HCT116 (cell line): ENCODE results near the gene OPCML. TPM values are rescaled to one million over a fixed set of nuclear protein-coding genes. Genes with fewer than 3 reads are reported as not detected.

Experiments
- ATAC-seq: fragments of 200-7000 bp; cut with Tn5 transposase; 2 replicates; pipeline ENCODE4 v1.9.1; 2020; ENCODE audit warnings: mild to moderate bottlenecking, moderate library complexity
- BruUV-seq: library from RNA; stranded (reverse); fragments of 400-500 nt; replicated peaks from 2 replicates; lab custom pipeline; 2021; lab: Mats Ljungman, UMichigan
- CTCF ChIA-PET: fragments of 300-600 bp; sonication (Branson Sonifier 250); formaldehyde crosslinking; loops from one replicate; lab custom pipeline; 2021; ENCODE audit warnings: antibody characterized with exemption; lab: Charles Lee
- POLR2A ChIA-PET: fragments of 300-600, 350-600 bp; sonication (Branson Sonifier 250); formaldehyde crosslinking; loops from one replicate; lab custom pipeline; 2021; ENCODE audit warnings: antibody characterized with exemption; lab: Charles Lee
- RAD21 ChIA-PET, 2 experiments: fragments of 300-600 bp; sonication (Branson Sonifier 250); formaldehyde crosslinking; loops; one replicate each; lab custom pipeline; 2023; ENCODE audit warnings: low total read pairs in 2 of 2; ENCODE audit not compliant: uncharacterized antibody in 2 of 2, unreplicated experiment in 2 of 2, low non-redundant PET in 1 of 2; lab: Charles Lee
- DNase-seq: peaks from one replicate; pipeline ENCODE4 v3.0.0-alpha.2; 2010; ENCODE audit warnings: low read depth, low spot score
- H2AFZ ChIP-seq: fragments of 200-600 bp; shearing (Covaris generic), sonication (generic); 2 replicates; pipeline ENCODE4 v1.6.1; 2017; ENCODE audit warnings: low read depth, mixed run types, mixed read lengths, antibody characterized with exemption, low read length; ENCODE audit not compliant: poor library complexity, severe bottlenecking
- H3K27ac ChIP-seq: 2 replicates; pipeline ENCODE4 v1.5.1; 2012; ENCODE audit warnings: low read depth, low read length
- H3K27me3 ChIP-seq: fragments of 200-600 bp; sonication (generic); 2 replicates; pipeline ENCODE4 v1.6.1; 2016; ENCODE audit warnings: mixed run types, low read length, mixed read lengths; ENCODE audit not compliant: insufficient read depth
- H3K36me3 ChIP-seq, 2 experiments: fragments of 200-500 bp in 1 of 2; fragments of 200-600 bp in 1 of 2; sonication (Bioruptor generic) in 1 of 2; sonication (generic) in 1 of 2; 2 replicates each; pipeline versions ENCODE4 v1.5.1 to v1.6.1; 2014 to 2016; ENCODE audit warnings: low read length in 2 of 2, inconsistent platforms in 1 of 2, mixed read lengths in 1 of 2, mixed run types in 1 of 2; ENCODE audit not compliant: insufficient read depth in 2 of 2, control insufficient read depth in 1 of 2
- H3K4me1 ChIP-seq, 2 experiments: fragments of 200-600 bp in 1 of 2; sonication (generic) in 1 of 2; 2 replicates each; pipeline versions ENCODE4 v1.5.1 to v1.6.1; 2012 to 2017; ENCODE audit warnings: low read length in 2 of 2, inconsistent platforms in 1 of 2, mild to moderate bottlenecking in 1 of 2, mixed read lengths in 1 of 2, mixed run types in 1 of 2, moderate library complexity in 1 of 2; ENCODE audit not compliant: insufficient read depth in 2 of 2, control insufficient read depth in 1 of 2
- H3K4me2 ChIP-seq: fragments of 200-600 bp; sonication (generic); 2 replicates; pipeline ENCODE4 v1.6.1; 2017; ENCODE audit warnings: mixed run types, low read length, mixed read lengths
- H3K4me3 ChIP-seq, 2 experiments: fragments of 200-600 bp in 1 of 2; sonication (generic) in 1 of 2; replicated peaks in 1 of 2; 2 replicates each; pipeline ENCODE4 v1.5.1; 2011 to 2016; ENCODE audit warnings: low read length in 2 of 2, control low read depth in 1 of 2, low read depth in 1 of 2, mild to moderate bottlenecking in 1 of 2, mixed read lengths in 1 of 2, mixed run types in 1 of 2
- H3K79me2 ChIP-seq: fragments of 200-600 bp; sonication (generic); 2 replicates; pipeline ENCODE4 v1.6.1; 2017; ENCODE audit warnings: mild to moderate bottlenecking, mixed run types, low read length, moderate library complexity, mixed read lengths; ENCODE audit not compliant: insufficient read depth
- H3K9ac ChIP-seq: fragments of 200-600 bp; sonication (generic); 2 replicates; pipeline ENCODE4 v1.6.1; 2016; ENCODE audit warnings: low read length, mixed read lengths
- H3K9me2 ChIP-seq: fragments of 200-600 bp; sonication (generic), shearing (Covaris generic); 2 replicates; pipeline ENCODE4 v1.6.1; 2017; ENCODE audit warnings: mixed run types, mild to moderate bottlenecking, moderate library complexity; ENCODE audit not compliant: insufficient read depth
- H3K9me3 ChIP-seq, 2 experiments: fragments of 200-500 bp in 1 of 2; fragments of 200-600 bp in 1 of 2; sonication (Bioruptor generic) in 1 of 2; sonication (generic) in 1 of 2; 2 replicates each; pipeline ENCODE4 v1.6.1; 2014 to 2017; ENCODE audit warnings: low read length in 2 of 2, mixed read lengths in 2 of 2, inconsistent platforms in 1 of 2, low read depth in 1 of 2, mild to moderate bottlenecking in 1 of 2, mixed run types in 1 of 2, moderate library complexity in 1 of 2; ENCODE audit not compliant: control insufficient read depth in 1 of 2, insufficient read depth in 1 of 2
- H4K20me1 ChIP-seq: fragments of 200-600 bp; sonication (generic), shearing (Covaris generic); 2 replicates; pipeline ENCODE4 v1.6.1; 2017; ENCODE audit warnings: mixed run types, mild to moderate bottlenecking, moderate library complexity; ENCODE audit not compliant: insufficient read depth
- CBX3 ChIP-seq: IDR thresholded peaks from 2 replicates; pipeline ENCODE4 v1.6.1; 2012; ENCODE audit warnings: low read depth
- CEBPB ChIP-seq: IDR thresholded peaks from 2 replicates; pipeline ENCODE4 v1.6.1; 2012; ENCODE audit warnings: low read depth
- CTCF ChIP-seq, 3 experiments: fragments of 200-600 bp in 1 of 3; sonication (generic) in 1 of 3; IDR thresholded peaks in 2 of 3; conservative IDR thresholded peaks in 1 of 3; 2 replicates each; pipeline ENCODE4 v1.5.1; 2012 to 2017; ENCODE audit warnings: low read depth in 2 of 3, low read length in 2 of 3, antibody characterized with exemption in 1 of 3, borderline replicate concordance in 1 of 3, control low read depth in 1 of 3, mild to moderate bottlenecking in 1 of 3, mixed read lengths in 1 of 3, mixed run types in 1 of 3, moderate library complexity in 1 of 3; ENCODE audit not compliant: insufficient read depth in 1 of 3
- EGR1 ChIP-seq: IDR thresholded peaks from 2 replicates; pipeline ENCODE4 v1.6.1; 2012; ENCODE audit warnings: low read depth
- EZH2phosphoT487 ChIP-seq: fragments of 200-600 bp; IDR thresholded peaks from 2 replicates; pipeline ENCODE4 v1.6.1; 2018; ENCODE audit warnings: antibody characterized with exemption, borderline replicate concordance
- JUND ChIP-seq: IDR thresholded peaks from 2 replicates; pipeline ENCODE4 v1.6.1; 2012
- MAX ChIP-seq: IDR thresholded peaks from 2 replicates; pipeline ENCODE4 v1.6.1; 2012
- POLR2A ChIP-seq: IDR thresholded peaks from 2 replicates; pipeline ENCODE4 v1.7.0; 2011; ENCODE audit warnings: borderline replicate concordance; ENCODE audit not compliant: insufficient read depth, insufficient read length; ENCODE audit errors: extremely low read depth
- POLR2AphosphoS5 ChIP-seq: IDR thresholded peaks from 2 replicates; pipeline ENCODE4 v1.6.1; 2011; ENCODE audit warnings: mild to moderate bottlenecking, low read depth, low read length, moderate library complexity
- RAD21 ChIP-seq: IDR thresholded peaks from 2 replicates; pipeline ENCODE4 v1.6.1; 2012; ENCODE audit warnings: low read depth, mild to moderate bottlenecking
- REST ChIP-seq: IDR thresholded peaks from 2 replicates; pipeline ENCODE4 v1.6.1; 2012; ENCODE audit warnings: low read depth
- SP1 ChIP-seq: IDR thresholded peaks from 2 replicates; pipeline ENCODE4 v1.6.1; 2012; ENCODE audit warnings: low read depth
- SRF ChIP-seq: IDR thresholded peaks from 2 replicates; pipeline ENCODE4 v1.6.1; 2012; ENCODE audit warnings: low read depth
- TCF7L2 ChIP-seq: IDR thresholded peaks from 2 replicates; pipeline ENCODE4 v1.7.0; 2011; ENCODE audit warnings: borderline replicate concordance, inconsistent platforms; ENCODE audit not compliant: insufficient read depth, insufficient read length; ENCODE audit errors: extremely low read depth
- YY1 ChIP-seq: IDR thresholded peaks from 2 replicates; pipeline ENCODE4 v1.6.1; 2011; ENCODE audit warnings: low read length, low read depth, moderate library complexity, mild to moderate bottlenecking; ENCODE audit not compliant: insufficient replicate concordance; ENCODE audit errors: extremely low read depth
- ZNF274 ChIP-seq: fragments of 200-500 bp; sonication (Bioruptor generic); IDR thresholded peaks from 2 replicates; pipeline ENCODE4 v1.6.1; 2014; ENCODE audit warnings: mild to moderate bottlenecking, low read depth, low read length, inconsistent platforms
- intact Hi-C: fragments of 100-400 bp; cut with micrococcal nuclease; formaldehyde crosslinking; loops from 2 replicates; pipeline ENCODE4 v1.10.0; 2022
- total RNA-seq: library from RNA; stranded (reverse); gene quantifications from one replicate; pipeline ENCODE4 v1.2.1, GENCODE V29; 2021; ENCODE audit not compliant: unreplicated experiment

OPCML gene
- total RNA-seq, 1 experiment from 2014 or later: not detected

- Histone ChIP-seq H3K27ac (no peak overlapping the region), H3K9ac (no peak overlapping the region), H3K4me2 (no peak overlapping the region), H2AFZ (no peak overlapping the region), H4K20me1 (no peaks in the 10 kb centered on the region; the same call in 1 of the 2 replicates), H3K36me3 (no peaks in the 10 kb centered on the region), H3K9me2 (no peaks in the 10 kb centered on the region), H3K4me3 (no peak overlapping the region), H3K79me2 (no peaks in the 10 kb centered on the region), H3K9me3 (peaks cover 0 to 7% of the 10 kb centered on the region in 2 experiments; a peak in 2 of 4 replicates), H3K27me3 (no peaks in the 10 kb centered on the region), H3K4me1 (no peaks in the 10 kb centered on the region)
- ChIA-PET RAD21 (no interaction called here), POLR2A (no interaction called here), CTCF (no interaction called here)
- ATAC-seq: no peak
- intact Hi-C loops: loop anchor here (2.0 kb wide), 1 partner anchor 1246 kb away; no protein-coding TSS in a partner anchor
- TF ChIP-seq CBX3 (no peak), ZNF274 (no peak), RAD21 (peak; percentile 39; the same call in 1 of the 2 replicates), TCF7L2 (no peak), EZH2phosphoT487 (no peak), POLR2AphosphoS5 (no peak), EGR1 (no peak), YY1 (no peak), SP1 (no peak), MAX (no peak), REST (no peak), CEBPB (no peak), CTCF (IDR thresholded peaks at IDR 0.05 in 2 of 3, conservative IDR thresholded peaks at IDR 0.05 in 1 of 3; ENCODE audit: borderline replicate concordance in 1 of 3, insufficient read depth in 1 of 3, low read depth in 2 of 3, low read length in 2 of 3) (peak; percentile 17 to 76 (median 67); a peak in 5 of 6 replicates), JUND (no peak), SRF (no peak), POLR2A (no peak)
- no peak for DNase-seq
- BruUV-seq: no TSS peak
Observed at GRCh38 chr11:132941024-132941646, 591.2 kb downstream of the OPCML start.
